Endothelial cell (in vitro differentiated cells): ENCODE data around the gene ATP13A3. TPM values are rescaled to one million over a fixed set of nuclear protein-coding genes. Genes with fewer than 3 reads are reported as not detected.
A peak's percentile ranks its signal among the peaks of the same experiment; 100 is the strongest.

Experiments used
- DNase-seq: peaks from one replicate; pipeline ENCODE4 v3.0.0; 2021; ENCODE audit warnings: low spot score
- H3K27ac Mint-ChIP-seq: one replicate; pipeline ENCODE4 v1.8.0; 2021; ENCODE audit warnings: mixed read lengths, inconsistent platforms; ENCODE audit not compliant: unreplicated experiment
- H3K27me3 Mint-ChIP-seq: one replicate; pipeline ENCODE4 v1.8.0; 2021; ENCODE audit warnings: mild to moderate bottlenecking, moderate library complexity, mixed read lengths, inconsistent platforms; ENCODE audit not compliant: unreplicated experiment
- H3K36me3 Mint-ChIP-seq: one replicate; pipeline ENCODE4 v1.8.0; 2021; ENCODE audit warnings: mild to moderate bottlenecking, low read depth, mixed read lengths, inconsistent platforms; ENCODE audit not compliant: unreplicated experiment
- H3K4me1 Mint-ChIP-seq: one replicate; pipeline ENCODE4 v1.8.0; 2021; ENCODE audit warnings: mild to moderate bottlenecking, mixed read lengths, inconsistent platforms; ENCODE audit not compliant: unreplicated experiment
- H3K4me3 Mint-ChIP-seq: one replicate; pipeline ENCODE4 v1.8.0; 2021; ENCODE audit warnings: mild to moderate bottlenecking, mixed read lengths, inconsistent platforms; ENCODE audit not compliant: unreplicated experiment
- H3K9me3 Mint-ChIP-seq: one replicate; pipeline ENCODE4 v1.8.0; 2021; ENCODE audit warnings: mixed read lengths, inconsistent platforms; ENCODE audit not compliant: unreplicated experiment
- total RNA-seq: library from RNA; stranded (reverse); fragmentation: NEBNext Ultra II Directional; extraction: Animal tissue kit (Norgen Biotek cat#: 25700); gene quantifications from one replicate; pipeline ENCODE4 v1.2.1, GENCODE V29; 2021; ENCODE audit not compliant: unreplicated experiment
- TF ChIP-seq, protein P1 (sequence below): fragments of 200-600 bp; sonication (generic); IDR thresholded peaks from one replicate; pipeline ENCODE4 v1.5.0; 2021; ENCODE audit warnings: antibody characterized with exemption; ENCODE audit not compliant: unreplicated experiment

Gene ATP13A3
- total RNA-seq, 1 donor from 2014 or later: 32.1 TPM

GRCh38 chr3:194386066-194386465 lies 100.7 kb downstream of the ATP13A3 start:
- peaks cover 8% of the 10 kb centered on the region for H3K36me3 Mint-ChIP-seq
- no peaks in the 10 kb centered on the region for H3K9me3 Mint-ChIP-seq
- H3K27me3 Mint-ChIP-seq: peaks cover 3% of the 10 kb centered on the region
- peaks cover 20% of the 10 kb centered on the region for H3K4me1 Mint-ChIP-seq
- H3K27ac Mint-ChIP-seq: no peak overlapping the region
- no peak overlapping the region for H3K4me3 Mint-ChIP-seq
- no peak for DNase-seq
- TF ChIP-seq, protein P1, sequence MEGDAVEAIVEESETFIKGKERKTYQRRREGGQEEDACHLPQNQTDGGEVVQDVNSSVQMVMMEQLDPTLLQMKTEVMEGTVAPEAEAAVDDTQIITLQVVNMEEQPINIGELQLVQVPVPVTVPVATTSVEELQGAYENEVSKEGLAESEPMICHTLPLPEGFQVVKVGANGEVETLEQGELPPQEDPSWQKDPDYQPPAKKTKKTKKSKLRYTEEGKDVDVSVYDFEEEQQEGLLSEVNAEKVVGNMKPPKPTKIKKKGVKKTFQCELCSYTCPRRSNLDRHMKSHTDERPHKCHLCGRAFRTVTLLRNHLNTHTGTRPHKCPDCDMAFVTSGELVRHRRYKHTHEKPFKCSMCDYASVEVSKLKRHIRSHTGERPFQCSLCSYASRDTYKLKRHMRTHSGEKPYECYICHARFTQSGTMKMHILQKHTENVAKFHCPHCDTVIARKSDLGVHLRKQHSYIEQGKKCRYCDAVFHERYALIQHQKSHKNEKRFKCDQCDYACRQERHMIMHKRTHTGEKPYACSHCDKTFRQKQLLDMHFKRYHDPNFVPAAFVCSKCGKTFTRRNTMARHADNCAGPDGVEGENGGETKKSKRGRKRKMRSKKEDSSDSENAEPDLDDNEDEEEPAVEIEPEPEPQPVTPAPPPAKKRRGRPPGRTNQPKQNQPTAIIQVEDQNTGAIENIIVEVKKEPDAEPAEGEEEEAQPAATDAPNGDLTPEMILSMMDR: no peak

DNA sequence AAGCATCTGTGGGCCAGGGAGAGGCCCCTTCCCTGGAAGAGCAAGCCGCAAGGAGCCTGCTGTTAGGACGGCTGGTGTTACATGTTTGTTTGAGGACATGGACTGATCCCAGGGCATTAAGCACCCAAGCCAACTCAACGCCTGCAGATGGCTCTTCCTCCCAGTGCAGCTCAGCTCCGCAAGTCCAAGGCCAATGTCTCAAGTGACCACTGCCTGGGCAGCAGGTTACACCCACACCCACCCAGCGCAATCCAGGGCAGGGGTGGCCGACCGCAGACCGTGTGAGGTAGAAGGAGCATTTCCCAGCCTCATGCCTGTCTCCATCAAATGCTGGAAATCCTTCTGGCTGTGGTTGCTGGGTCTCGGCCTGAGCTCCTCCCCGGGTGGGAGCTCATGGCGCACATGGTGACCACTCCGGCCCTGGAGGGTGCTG lies 102.2 kb downstream of the ATP13A3 start:
- H3K36me3 Mint-ChIP-seq: no peaks in the 10 kb centered on the region
- no peak overlapping the region for H3K4me3 Mint-ChIP-seq
- peaks cover 6% of the 10 kb centered on the region for H3K27me3 Mint-ChIP-seq
- H3K9me3 Mint-ChIP-seq: no peaks in the 10 kb centered on the region
- TF ChIP-seq, protein P1: no peak
- no peak overlapping the region for H3K27ac Mint-ChIP-seq
- peaks cover 31% of the 10 kb centered on the region for H3K4me1 Mint-ChIP-seq
- no peak for DNase-seq

GRCh38 chr3:194384156-194384555 lies 102.6 kb downstream of the ATP13A3 start:
- no peak for DNase-seq
- H3K9me3 Mint-ChIP-seq: no peaks in the 10 kb centered on the region
- H3K27ac Mint-ChIP-seq: no peak overlapping the region
- TF ChIP-seq, protein P1: no peak
- peaks cover 6% of the 10 kb centered on the region for H3K27me3 Mint-ChIP-seq
- no peak overlapping the region for H3K4me3 Mint-ChIP-seq
- no peaks in the 10 kb centered on the region for H3K36me3 Mint-ChIP-seq
- peaks cover 31% of the 10 kb centered on the region for H3K4me1 Mint-ChIP-seq

- Mint-ChIP-seq H3K27me3 (peaks cover 6% of the 10 kb centered on the region), H3K4me1 (peaks cover 31% of the 10 kb centered on the region), H3K9me3 (no peaks in the 10 kb centered on the region), H3K36me3 (no peaks in the 10 kb centered on the region), H3K27ac (peak overlapping the region; percentile 42), H3K4me3 (peak overlapping the region; percentile 25)
- TF ChIP-seq, protein P1: no peak
- no peak for DNase-seq
These were observed 103.4 kb downstream of the ATP13A3 start for GRCh38 chr3:194383276-194383940.

DNA sequence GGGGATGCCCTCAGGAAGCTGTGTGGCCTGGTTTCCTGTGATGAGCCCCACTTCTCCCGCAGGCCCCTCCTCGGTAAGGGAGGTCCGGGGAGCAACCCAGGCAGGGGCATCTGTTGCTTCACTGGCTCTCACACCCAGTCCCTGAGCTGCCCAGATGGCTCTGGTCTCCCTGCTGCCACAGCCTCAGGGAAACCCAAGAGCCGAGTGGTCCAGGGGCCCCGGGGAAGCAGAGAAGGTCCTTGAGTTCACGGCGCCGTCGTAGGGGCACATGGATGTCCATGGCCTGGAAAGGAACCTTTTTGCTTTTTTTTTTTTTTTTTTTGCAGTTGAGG lies 103.9 kb downstream of the ATP13A3 start:
- no peaks in the 10 kb centered on the region for H3K9me3 Mint-ChIP-seq
- peaks cover 31% of the 10 kb centered on the region for H3K4me1 Mint-ChIP-seq
- H3K4me3 Mint-ChIP-seq: no peak overlapping the region
- H3K27ac Mint-ChIP-seq: no peak overlapping the region
- TF ChIP-seq, protein P1: no peak
- H3K36me3 Mint-ChIP-seq: no peaks in the 10 kb centered on the region
- no peak for DNase-seq
- H3K27me3 Mint-ChIP-seq: peaks cover 6% of the 10 kb centered on the region
